HG03064 (cell line): ENCODE data around the gene IBA57.

Experiments used
- ATAC-seq: cut with Tn5 transposase; IDR thresholded peaks from one replicate; pipeline ENCODE4 v1.9.1; 2021; ENCODE audit warnings: low read depth; ENCODE audit not compliant: unreplicated experiment

Gene IBA57

GRCh38 chr1:228144193-228144992 lies 21.2 kb upstream of the IBA57 start:
- no peak for ATAC-seq

GRCh38 chr1:228144993-228145343 lies 20.6 kb upstream of the IBA57 start:
- no peak for ATAC-seq

- no peak for ATAC-seq
Observed at GRCh38 chr1:228145463-228146416, 19.9 kb upstream of the IBA57 start.

- no peak for ATAC-seq
Observed at GRCh38 chr1:228146417-228147150, 19.0 kb upstream of the IBA57 start.

- no peak for ATAC-seq
Observed at GRCh38 chr1:228147151-228147693, 18.4 kb upstream of the IBA57 start.

GRCh38 chr1:228147768-228148167 lies 17.8 kb upstream of the IBA57 start:
- ATAC-seq: no peak

GRCh38 chr1:228148196-228148861 lies 17.3 kb upstream of the IBA57 start:
- ATAC-seq: no peak

- no peak for ATAC-seq
Observed at GRCh38 chr1:228148935-228149405, 16.6 kb upstream of the IBA57 start.

GRCh38 chr1:228149406-228150119 lies 16.0 kb upstream of the IBA57 start, which contains the start of gene GJC2:
Gene GJC2 (plus strand): TSS chr1:228149930. CDS start chr1:228157759, 7,829 bp downstream.
- no peak for ATAC-seq

GRCh38 chr1:228150120-228150460 lies 15.5 kb upstream of the IBA57 start:
- ATAC-seq: no peak

- no peak for ATAC-seq
Observed at GRCh38 chr1:228150461-228151179, 15.0 kb upstream of the IBA57 start.

GRCh38 chr1:228151180-228151925 lies 14.3 kb upstream of the IBA57 start:
- no peak for ATAC-seq

- no peak for ATAC-seq
Observed at GRCh38 chr1:228152097-228152917, 13.3 kb upstream of the IBA57 start.

GRCh38 chr1:228152918-228153258 lies 12.7 kb upstream of the IBA57 start:
- ATAC-seq: no peak

GRCh38 chr1:228154021-228154669 lies 11.5 kb upstream of the IBA57 start:
- no peak for ATAC-seq

GRCh38 chr1:228154670-228155571 lies 10.7 kb upstream of the IBA57 start:
- no peak for ATAC-seq
